HUES48 (cell line): Measurements from ENCODE around the gene ARAP1.

ENCODE experiments used
- H3K27ac ChIP-seq: one replicate; pipeline ENCODE4 v1.7.0; 2013; ENCODE audit warnings: low read depth, low read length, inconsistent platforms
- H3K27me3 ChIP-seq: 2 replicates; pipeline ENCODE4 v1.6.1; 2013; ENCODE audit warnings: mild to moderate bottlenecking, low read length; ENCODE audit not compliant: control insufficient read depth, insufficient read depth
- H3K36me3 ChIP-seq: 2 replicates; pipeline ENCODE4 v1.6.1; 2013; ENCODE audit warnings: low read length; ENCODE audit not compliant: control insufficient read depth, insufficient read depth
- H3K4me1 ChIP-seq: 2 replicates; pipeline ENCODE4 v1.6.1; 2013; ENCODE audit warnings: mild to moderate bottlenecking, low read length; ENCODE audit not compliant: control insufficient read depth, insufficient read depth
- H3K4me3 ChIP-seq: 2 replicates; pipeline ENCODE4 v1.5.1; 2013; ENCODE audit warnings: mild to moderate bottlenecking, low read depth, low read length
- H3K9ac ChIP-seq: 2 replicates; pipeline ENCODE4 v1.6.1; 2013; ENCODE audit warnings: mild to moderate bottlenecking, low read depth, low read length, moderate library complexity
- H3K9me3 ChIP-seq: 2 replicates; pipeline ENCODE4 v1.6.1; 2013; ENCODE audit warnings: low read length; ENCODE audit not compliant: control insufficient read depth, insufficient read depth

ARAP1 gene

GRCh38 chr11:72665911-72666472 is 86.2 kb downstream of the ARAP1 start:
- Histone ChIP-seq H3K9me3 (peaks cover 11% of the 10 kb centered on the region; the same call in 1 of the 2 replicates), H3K36me3 (no peaks in the 10 kb centered on the region), H3K4me3 (no peak overlapping the region), H3K27me3 (no peaks in the 10 kb centered on the region), H3K27ac (no peak overlapping the region), H3K9ac (no peak overlapping the region), H3K4me1 (peaks cover 4% of the 10 kb centered on the region; the same call in 1 of the 2 replicates)

- H3K27me3 ChIP-seq = no peaks in the 10 kb centered on the region
- peaks cover under 1% of the 10 kb centered on the region; the same call in 1 of the 2 replicates for H3K4me1 ChIP-seq
- no peak overlapping the region for H3K9ac ChIP-seq
- H3K36me3 ChIP-seq = no peaks in the 10 kb centered on the region
- no peak overlapping the region for H3K4me3 ChIP-seq
- 0 out of 2 replicates have a peak, but pooled peaks cover under 1% of the 10 kb centered on the region for H3K9me3 ChIP-seq
- no peak overlapping the region for H3K27ac ChIP-seq
Observed at GRCh38 chr11:72662036-72662435, 90.2 kb downstream of the ARAP1 start.

- Histone ChIP-seq H3K9me3 (no peaks in the 10 kb centered on the region), H3K9ac (no peak overlapping the region), H3K27ac (no peak overlapping the region), H3K4me3 (no peak overlapping the region), H3K4me1 (peaks cover 5% of the 10 kb centered on the region; the same call in 1 of the 2 replicates), H3K27me3 (no peaks in the 10 kb centered on the region), H3K36me3 (no peaks in the 10 kb centered on the region)
Observed at GRCh38 chr11:72661486-72661885, 90.7 kb downstream of the ARAP1 start.

GRCh38 chr11:72658989-72659640 is 93.1 kb downstream of the ARAP1 start:
- Histone ChIP-seq H3K4me1 (peaks cover 5% of the 10 kb centered on the region; the same call in 1 of the 2 replicates), H3K9me3 (no peaks in the 10 kb centered on the region), H3K27me3 (no peaks in the 10 kb centered on the region), H3K4me3 (no peak overlapping the region), H3K9ac (no peak overlapping the region), H3K36me3 (no peaks in the 10 kb centered on the region), H3K27ac (no peak overlapping the region)

GRCh38 chr11:72657411-72658100 is 94.7 kb downstream of the ARAP1 start:
- no peak overlapping the region for H3K27ac ChIP-seq
- no peak overlapping the region for H3K4me3 ChIP-seq
- H3K4me1 ChIP-seq = peaks cover 12% of the 10 kb centered on the region; the same call in 1 of the 2 replicates
- H3K9ac ChIP-seq = no peak overlapping the region
- no peaks in the 10 kb centered on the region for H3K36me3 ChIP-seq
- no peaks in the 10 kb centered on the region for H3K27me3 ChIP-seq
- no peaks in the 10 kb centered on the region for H3K9me3 ChIP-seq

- Histone ChIP-seq H3K9ac (no peak overlapping the region), H3K4me1 (peaks cover 14% of the 10 kb centered on the region; the same call in 1 of the 2 replicates), H3K36me3 (no peaks in the 10 kb centered on the region), H3K27ac (no peak overlapping the region), H3K27me3 (no peaks in the 10 kb centered on the region), H3K4me3 (no peak overlapping the region), H3K9me3 (no peaks in the 10 kb centered on the region)
Observed at GRCh38 chr11:72655896-72656464, 96.2 kb downstream of the ARAP1 start.

GRCh38 chr11:72655014-72655413 is 97.2 kb downstream of the ARAP1 start:
- Histone ChIP-seq H3K4me1 (peaks cover 14% of the 10 kb centered on the region; the same call in 1 of the 2 replicates), H3K9me3 (no peaks in the 10 kb centered on the region), H3K27ac (no peak overlapping the region), H3K27me3 (no peaks in the 10 kb centered on the region), H3K9ac (no peak overlapping the region), H3K36me3 (no peaks in the 10 kb centered on the region), H3K4me3 (no peak overlapping the region)

- Histone ChIP-seq H3K9me3 (no peaks in the 10 kb centered on the region), H3K27me3 (no peaks in the 10 kb centered on the region), H3K36me3 (no peaks in the 10 kb centered on the region), H3K4me3 (no peak overlapping the region), H3K9ac (no peak overlapping the region), H3K4me1 (peaks cover 14% of the 10 kb centered on the region; the same call in 1 of the 2 replicates), H3K27ac (no peak overlapping the region)
Observed at GRCh38 chr11:72653649-72654048, 98.6 kb downstream of the ARAP1 start.

GRCh38 chr11:72652873-72653630 is 99.2 kb downstream of the ARAP1 start:
- Histone ChIP-seq H3K4me3 (no peak overlapping the region), H3K9ac (no peak overlapping the region), H3K9me3 (no peaks in the 10 kb centered on the region), H3K4me1 (peaks cover 14% of the 10 kb centered on the region; the same call in 1 of the 2 replicates), H3K36me3 (no peaks in the 10 kb centered on the region), H3K27me3 (no peaks in the 10 kb centered on the region), H3K27ac (no peak overlapping the region)

GRCh38 chr11:72652133-72652532 is 100.1 kb downstream of the ARAP1 start:
- Histone ChIP-seq H3K4me3 (no peak overlapping the region), H3K27ac (no peak overlapping the region), H3K4me1 (peaks cover 14% of the 10 kb centered on the region; the same call in 1 of the 2 replicates), H3K36me3 (no peaks in the 10 kb centered on the region), H3K9me3 (no peaks in the 10 kb centered on the region), H3K9ac (no peak overlapping the region), H3K27me3 (no peaks in the 10 kb centered on the region)
